ENCODE results near the gene PPP1R15A.

DNA sequence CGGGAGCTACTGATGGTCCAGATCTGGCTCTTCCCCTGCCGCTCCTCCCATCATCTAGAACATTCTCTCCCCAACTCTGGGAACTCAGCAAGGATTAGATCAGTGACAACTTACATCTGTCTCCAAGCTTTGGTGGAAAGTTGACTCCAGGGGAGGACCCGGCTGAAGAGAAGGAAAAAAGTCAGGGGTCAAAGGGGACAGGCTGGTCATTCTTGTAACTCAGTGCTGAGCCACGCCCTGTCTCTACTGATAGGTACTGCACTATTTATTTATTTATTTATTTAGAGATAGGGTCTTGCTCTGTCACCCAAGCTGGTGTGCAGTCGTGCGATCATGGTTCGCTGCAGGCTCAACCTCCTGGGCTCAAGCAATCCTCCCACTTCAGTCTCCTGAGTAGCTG, 18.1 kb upstream of the PPP1R15A start:
- TF ChIP-seq, protein P1, sequence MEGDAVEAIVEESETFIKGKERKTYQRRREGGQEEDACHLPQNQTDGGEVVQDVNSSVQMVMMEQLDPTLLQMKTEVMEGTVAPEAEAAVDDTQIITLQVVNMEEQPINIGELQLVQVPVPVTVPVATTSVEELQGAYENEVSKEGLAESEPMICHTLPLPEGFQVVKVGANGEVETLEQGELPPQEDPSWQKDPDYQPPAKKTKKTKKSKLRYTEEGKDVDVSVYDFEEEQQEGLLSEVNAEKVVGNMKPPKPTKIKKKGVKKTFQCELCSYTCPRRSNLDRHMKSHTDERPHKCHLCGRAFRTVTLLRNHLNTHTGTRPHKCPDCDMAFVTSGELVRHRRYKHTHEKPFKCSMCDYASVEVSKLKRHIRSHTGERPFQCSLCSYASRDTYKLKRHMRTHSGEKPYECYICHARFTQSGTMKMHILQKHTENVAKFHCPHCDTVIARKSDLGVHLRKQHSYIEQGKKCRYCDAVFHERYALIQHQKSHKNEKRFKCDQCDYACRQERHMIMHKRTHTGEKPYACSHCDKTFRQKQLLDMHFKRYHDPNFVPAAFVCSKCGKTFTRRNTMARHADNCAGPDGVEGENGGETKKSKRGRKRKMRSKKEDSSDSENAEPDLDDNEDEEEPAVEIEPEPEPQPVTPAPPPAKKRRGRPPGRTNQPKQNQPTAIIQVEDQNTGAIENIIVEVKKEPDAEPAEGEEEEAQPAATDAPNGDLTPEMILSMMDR (IDR thresholded peaks at IDR 0.05), result no peak
- TF ChIP-seq POLR2A (IDR thresholded peaks at IDR 0.05) (no peak), POLR2AphosphoS5 (IDR thresholded peaks at IDR 0.05) (no peak)

Measured in gastroesophageal sphincter (tissue), 3 donors.